GM12878 (cell line): Measurements from ENCODE around the gene TRIOBP. TPM values are rescaled to one million over a fixed set of nuclear protein-coding genes. Genes with fewer than 3 reads are reported as not detected.

Experiments
- ATAC-seq: fragments of 200-7000 bp; cut with Tn5 transposase; 3 replicates; pipeline ENCODE4 v1.9.1; 2020; ENCODE audit warnings: mild to moderate bottlenecking, moderate library complexity
- BruUV-seq: library from RNA; stranded (reverse); fragments of 400-500 nt; replicated peaks from 2 replicates; lab custom pipeline; 2021; lab: Mats Ljungman, UMichigan
- CTCF ChIA-PET: fragments of 300-600 bp; sonication (Branson Sonifier 250); formaldehyde crosslinking; extraction: SDS; loops from one replicate; lab custom pipeline; 2021; ENCODE audit warnings: inconsistent platforms; lab: Yijun Ruan, JAX
- POLR2A ChIA-PET: fragments of 350-600 bp; formaldehyde crosslinking; extraction: SDS; loops from one replicate; lab custom pipeline; 2021; ENCODE audit warnings: inconsistent platforms; lab: Charles Lee
- RAD21 ChIA-PET: fragments of 300-600 bp; sonication (Branson Sonifier 250); formaldehyde crosslinking; loops from one replicate; lab custom pipeline; 2023; ENCODE audit warnings: antibody characterized with exemption; ENCODE audit not compliant: unreplicated experiment; lab: Charles Lee
- SMC1A ChIA-PET: fragments of 300-600 bp; sonication (Branson Sonifier 250); formaldehyde crosslinking; loops from one replicate; lab custom pipeline; 2023; ENCODE audit not compliant: unreplicated experiment, uncharacterized antibody; lab: Charles Lee
- DNase-seq: peaks from one replicate; pipeline ENCODE4 v3.0.0-alpha.2; 2011; ENCODE audit warnings: low read depth, low spot score
- FAIRE-seq: peaks from 3 replicates; lab custom pipeline; 2011; peaks lifted over from hg19 to GRCh38; lab: Jason Lieb, UNC
- H2AFZ ChIP-seq: 2 replicates; pipeline ENCODE4 v1.6.0; 2011; ENCODE audit warnings: low read depth, low read length, control low read depth; ENCODE audit not compliant: control insufficient read depth
- H3K27ac ChIP-seq: 2 replicates; pipeline ENCODE4 v1.5.1; 2011; ENCODE audit warnings: control low read depth; ENCODE audit not compliant: control insufficient read depth, insufficient read depth
- H3K27me3 ChIP-seq, 2 experiments: replicated peaks in 1 of 2; 2 replicates each; pipeline versions ENCODE4 v1.6.0 to v1.6.1; 2011; ENCODE audit warnings: low read length in 1 of 2; ENCODE audit not compliant: control insufficient read depth in 2 of 2, insufficient read depth in 2 of 2
- H3K36me3 ChIP-seq, 2 experiments: 2 replicates each; pipeline ENCODE4 v1.5.1; 2011; ENCODE audit warnings: low read length in 1 of 2; ENCODE audit not compliant: control insufficient read depth in 2 of 2, insufficient read depth in 2 of 2
- H3K4me1 ChIP-seq: 2 replicates; pipeline ENCODE4 v1.6.1; 2011; ENCODE audit warnings: mild to moderate bottlenecking, low read length, moderate library complexity, mixed read lengths; ENCODE audit not compliant: control insufficient read depth, insufficient read depth
- H3K4me2 ChIP-seq: 2 replicates; pipeline ENCODE4 v1.6.0; 2011; ENCODE audit warnings: control low read depth; ENCODE audit not compliant: control insufficient read depth, insufficient read depth
- H3K4me3 ChIP-seq: fragments of 200-600 bp; sonication (generic); 2 replicates; pipeline ENCODE4 v1.5.1; 2016
- H3K79me2 ChIP-seq: 2 replicates; pipeline ENCODE4 v1.6.0; 2011; ENCODE audit warnings: low read length; ENCODE audit not compliant: control insufficient read depth, insufficient read depth
- H3K9ac ChIP-seq: 2 replicates; pipeline ENCODE4 v1.8.0; 2011; ENCODE audit warnings: low read length, control low read depth, mixed read lengths; ENCODE audit not compliant: control insufficient read depth, insufficient read depth
- H3K9me3 ChIP-seq: replicated peaks from 3 replicates; pipeline ENCODE4 v1.5.1; 2011; ENCODE audit warnings: mild to moderate bottlenecking, low read length; ENCODE audit not compliant: control insufficient read depth, insufficient read depth
- H4K20me1 ChIP-seq: 2 replicates; pipeline ENCODE4 v1.6.0; 2011; ENCODE audit not compliant: control insufficient read depth, insufficient read depth
- BACH1 ChIP-seq: fragments of 450-650 bp; IDR thresholded peaks from 2 replicates; pipeline ENCODE4 v1.6.1; 2017; ENCODE audit warnings: mild to moderate bottlenecking, borderline replicate concordance
- ESRRA ChIP-seq: IDR thresholded peaks from 2 replicates; pipeline ENCODE4 v1.6.1; 2012; ENCODE audit warnings: mild to moderate bottlenecking, low read length, improper control_type of control experiment
- GATAD2B ChIP-seq: fragments of 450-650 bp; conservative IDR thresholded peaks from 2 replicates; pipeline ENCODE4 v1.6.1; 2017; ENCODE audit warnings: low read depth, mild to moderate bottlenecking, moderate library complexity
- HDGF ChIP-seq: fragments of 450-650 bp; IDR thresholded peaks from 2 replicates; pipeline ENCODE4 v1.6.1; 2016; ENCODE audit warnings: antibody characterized with exemption
- NRF1 ChIP-seq: conservative IDR thresholded peaks from 2 replicates; pipeline ENCODE4 v1.6.1; 2011; ENCODE audit warnings: mild to moderate bottlenecking, low read depth, low read length, improper control_type of control experiment
- PAX5 ChIP-seq: IDR thresholded peaks from 2 replicates; pipeline ENCODE4 v1.6.1; 2011; ENCODE audit warnings: low read depth, low read length, borderline replicate concordance
- PML ChIP-seq: IDR thresholded peaks from 2 replicates; pipeline ENCODE4 v1.6.1; 2012; ENCODE audit warnings: low read length, inconsistent platforms
- TAF1 ChIP-seq: IDR thresholded peaks from 2 replicates; pipeline ENCODE4 v1.6.1; 2011; ENCODE audit warnings: mild to moderate bottlenecking, low read depth, low read length, borderline replicate concordance
- TCF7 ChIP-seq: IDR thresholded peaks from 2 replicates; pipeline ENCODE4 v1.6.1; 2014; ENCODE audit warnings: antibody characterized with exemption, borderline replicate concordance
- WRNIP1 ChIP-seq: IDR thresholded peaks from 2 replicates; pipeline ENCODE4 v1.6.1; 2011; ENCODE audit warnings: low read depth, low read length, improper control_type of control experiment, borderline replicate concordance
- WGBS: methylation state at CpG from one replicate; pipeline ENCODE4 v1.1.6; 2016; ENCODE audit warnings: low lambda C conversion rate; ENCODE audit not compliant: insufficient replicate concordance, insufficient coverage; ENCODE audit errors: missing lambda C conversion rate; 5-methylcytosine and 5-hydroxymethylcytosine counted together
- in situ Hi-C: fragments of 300-500 bp; cut with MboI; formaldehyde crosslinking; loops from 9 replicates; pipeline ENCODE4 v1.14.3; 2018; ENCODE audit warnings: mixed read lengths
- intact Hi-C: fragments of 100-400 bp; cut with micrococcal nuclease; formaldehyde crosslinking; loops from one replicate; pipeline ENCODE4 v1.14.2; 2022; ENCODE audit not compliant: unreplicated experiment
- polyA plus RNA-seq, 11 experiments: library from polyadenylated mRNA; depleted of rRNA in 4 of 11; unstranded in 6 of 11; stranded (reverse) in 5 of 11; fragments of >200 nt; fragmentation: Nextera tagmentation in 4 of 11; fragmentation: Illumina TruSeq in 1 of 11; extraction: Ambion mirVana in 4 of 11; extraction: Trizol in 1 of 11; gene quantifications; 1 replicate in 1 of 11; 2 replicates in 10 of 11; pipeline versions ENCODE4 v1.2.1 to v1.2.3, GENCODE V29; 2011 to 2016; ENCODE audit warnings: inconsistent platforms in 2 of 11, missing spikeins in 2 of 11, low read depth in 1 of 11
- total RNA-seq, 4 experiments: library from RNA; depleted of rRNA in 3 of 4; stranded (reverse); fragments of >200 nt in 3 of 4; fragmentation: Illumina TruSeq in 1 of 4; extraction: Trizol in 1 of 4; gene quantifications; 2 replicates each; pipeline versions ENCODE4 v1.2.1 to v1.2.3, GENCODE V29; 2013 to 2021
- TF ChIP-seq, protein P1 (sequence below): fragments of 450-650 bp; IDR thresholded peaks from 2 replicates; pipeline ENCODE4 v1.6.1; 2014; ENCODE audit warnings: mild to moderate bottlenecking
- TF ChIP-seq, protein P2 (sequence below): fragments of 450-650 bp; IDR thresholded peaks from 2 replicates; pipeline ENCODE4 v1.6.1; 2017; ENCODE audit warnings: mild to moderate bottlenecking, moderate library complexity

TRIOBP gene
- total and polyA plus RNA-seq, 10 of the 15 experiments (the other 5 are each of a cell fraction or from before 2014, with no cell fraction given) = 0.21 to 23.6 (median 11.9) TPM

DNA sequence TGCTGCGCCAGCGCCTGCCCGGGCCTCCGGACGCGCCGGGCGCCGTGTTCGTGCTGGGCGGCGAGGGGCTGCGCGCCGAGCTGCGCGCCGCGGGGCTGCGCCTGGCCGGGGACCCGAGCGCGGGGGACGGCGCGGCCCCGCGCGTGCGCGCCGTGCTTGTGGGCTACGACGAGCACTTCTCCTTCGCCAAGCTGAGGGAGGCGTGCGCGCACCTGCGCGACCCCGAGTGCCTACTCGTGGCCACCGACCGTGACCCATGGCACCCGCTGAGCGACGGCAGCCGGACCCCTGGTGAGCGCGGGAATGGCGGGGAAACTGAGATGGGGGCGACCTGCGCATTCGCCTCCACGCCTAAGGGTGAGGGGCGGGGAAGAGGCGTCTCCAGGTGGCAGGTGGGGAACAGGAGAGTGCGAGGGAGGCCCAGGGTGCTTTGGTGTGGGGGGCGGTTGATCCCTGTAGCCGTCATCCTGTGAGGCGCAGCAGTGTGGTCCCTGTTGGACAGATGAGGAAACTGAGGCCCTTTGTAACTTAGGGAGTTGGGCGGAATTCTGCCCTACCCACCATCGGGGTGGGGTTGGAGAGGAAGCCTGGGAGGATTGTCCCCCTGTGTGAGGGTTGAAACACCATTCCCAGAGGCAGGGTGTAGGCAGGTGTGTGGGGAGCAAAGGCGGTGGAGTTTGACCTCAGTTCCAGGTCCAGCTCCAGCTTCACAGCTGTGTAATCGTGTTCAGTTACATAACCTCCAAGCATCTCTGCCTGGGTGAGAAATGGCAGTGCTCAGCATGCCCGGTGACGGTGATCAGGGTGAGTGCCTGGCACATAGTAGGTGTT is 37.6 kb upstream of the TRIOBP start:
- ChIA-PET RAD21 (interaction anchor here (0.8 to 9.1 kb wide), 11 partner anchors 17 to 203 kb away, joined by 3 to 173 read pairs (median 31); partner anchors contain the start of genes GGA1, LGALS1, NOL12 and SH3BP1), POLR2A (interaction anchor here (0.5 to 9.6 kb wide), 11 partner anchors 12 to 149 kb away, joined by 3 to 209 read pairs (median 10); partner anchors contain the start of genes GGA1, LGALS1 and NOL12), SMC1A (interaction anchor here (1.4 to 7.9 kb wide), 11 partner anchors 12 to 204 kb away, joined by 4 to 157 read pairs (median 23); partner anchors contain the start of genes GGA1, LGALS1, NOL12 and SH3BP1), CTCF (interaction anchor here (0.7 to 11.7 kb wide), 11 partner anchors 9 to 1488 kb away, joined by 3 to 414 read pairs (median 8); partner anchors contain the start of genes GGA1, LGALS1, NOL12 and SH3BP1)
- DNase-seq (no peak), ATAC-seq (no peak), FAIRE-seq (no peak)
- H3K4me3 ChIP-seq = peak overlapping the region; percentile 82
- H3K4me1 ChIP-seq = peaks cover 12% of the 10 kb centered on the region
- peaks cover 49% of the 10 kb centered on the region for H3K79me2 ChIP-seq
- H3K4me2 ChIP-seq = peak overlapping the region; percentile 96
- peak overlapping the region; percentile 64 for H3K27ac ChIP-seq
- H3K9ac ChIP-seq = peak overlapping the region; percentile 70
- under 1% methylated on average over 68 of the region's 68 CpGs for WGBS
- H2AFZ ChIP-seq = peak overlapping the region; percentile 37; the same call in 1 of the 2 replicates
- H3K36me3 ChIP-seq = no peaks in the 10 kb centered on the region; a peak in 1 of 4 replicates
- TF ChIP-seq, protein P1, sequence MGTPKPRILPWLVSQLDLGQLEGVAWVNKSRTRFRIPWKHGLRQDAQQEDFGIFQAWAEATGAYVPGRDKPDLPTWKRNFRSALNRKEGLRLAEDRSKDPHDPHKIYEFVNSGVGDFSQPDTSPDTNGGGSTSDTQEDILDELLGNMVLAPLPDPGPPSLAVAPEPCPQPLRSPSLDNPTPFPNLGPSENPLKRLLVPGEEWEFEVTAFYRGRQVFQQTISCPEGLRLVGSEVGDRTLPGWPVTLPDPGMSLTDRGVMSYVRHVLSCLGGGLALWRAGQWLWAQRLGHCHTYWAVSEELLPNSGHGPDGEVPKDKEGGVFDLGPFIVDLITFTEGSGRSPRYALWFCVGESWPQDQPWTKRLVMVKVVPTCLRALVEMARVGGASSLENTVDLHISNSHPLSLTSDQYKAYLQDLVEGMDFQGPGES = no peak
- TF ChIP-seq PML (no peak), PAX5 (peak; percentile 97), HDGF (no peak; the same call in 1 of the 2 replicates), NRF1 (0 out of 2 replicates have a peak, but pooled peaks have one; percentile 24), GATAD2B (0 out of 2 replicates have a peak, but pooled peaks have one; percentile 15), TCF7 (no peak), TAF1 (no peak), ESRRA (no peak), BACH1 (no peak), WRNIP1 (peak; percentile 24; the same call in 1 of the 2 replicates)
- TF ChIP-seq, protein P2, sequence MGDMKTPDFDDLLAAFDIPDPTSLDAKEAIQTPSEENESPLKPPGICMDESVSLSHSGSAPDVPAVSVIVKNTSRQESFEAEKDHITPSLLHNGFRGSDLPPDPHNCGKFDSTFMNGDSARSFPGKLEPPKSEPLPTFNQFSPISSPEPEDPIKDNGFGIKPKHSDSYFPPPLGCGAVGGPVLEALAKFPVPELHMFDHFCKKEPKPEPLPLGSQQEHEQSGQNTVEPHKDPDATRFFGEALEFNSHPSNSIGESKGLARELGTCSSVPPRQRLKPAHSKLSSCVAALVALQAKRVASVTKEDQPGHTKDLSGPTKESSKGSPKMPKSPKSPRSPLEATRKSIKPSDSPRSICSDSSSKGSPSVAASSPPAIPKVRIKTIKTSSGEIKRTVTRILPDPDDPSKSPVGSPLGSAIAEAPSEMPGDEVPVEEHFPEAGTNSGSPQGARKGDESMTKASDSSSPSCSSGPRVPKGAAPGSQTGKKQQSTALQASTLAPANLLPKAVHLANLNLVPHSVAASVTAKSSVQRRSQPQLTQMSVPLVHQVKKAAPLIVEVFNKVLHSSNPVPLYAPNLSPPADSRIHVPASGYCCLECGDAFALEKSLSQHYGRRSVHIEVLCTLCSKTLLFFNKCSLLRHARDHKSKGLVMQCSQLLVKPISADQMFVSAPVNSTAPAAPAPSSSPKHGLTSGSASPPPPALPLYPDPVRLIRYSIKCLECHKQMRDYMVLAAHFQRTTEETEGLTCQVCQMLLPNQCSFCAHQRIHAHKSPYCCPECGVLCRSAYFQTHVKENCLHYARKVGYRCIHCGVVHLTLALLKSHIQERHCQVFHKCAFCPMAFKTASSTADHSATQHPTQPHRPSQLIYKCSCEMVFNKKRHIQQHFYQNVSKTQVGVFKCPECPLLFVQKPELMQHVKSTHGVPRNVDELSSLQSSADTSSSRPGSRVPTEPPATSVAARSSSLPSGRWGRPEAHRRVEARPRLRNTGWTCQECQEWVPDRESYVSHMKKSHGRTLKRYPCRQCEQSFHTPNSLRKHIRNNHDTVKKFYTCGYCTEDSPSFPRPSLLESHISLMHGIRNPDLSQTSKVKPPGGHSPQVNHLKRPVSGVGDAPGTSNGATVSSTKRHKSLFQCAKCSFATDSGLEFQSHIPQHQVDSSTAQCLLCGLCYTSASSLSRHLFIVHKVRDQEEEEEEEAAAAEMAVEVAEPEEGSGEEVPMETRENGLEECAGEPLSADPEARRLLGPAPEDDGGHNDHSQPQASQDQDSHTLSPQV = no peak
- no peaks in the 10 kb centered on the region for H4K20me1 ChIP-seq
- no peaks in the 10 kb centered on the region for H3K27me3 ChIP-seq
- no peaks in the 10 kb centered on the region for H3K9me3 ChIP-seq
- BruUV-seq = no TSS peak
- intact Hi-C loops (no loop called here), in situ Hi-C loops (no loop called here)
